T-cell (primary cell): ENCODE data around the gene PRR5L. TPM values are rescaled to one million over a fixed set of nuclear protein-coding genes. Genes with fewer than 3 reads are reported as not detected.
"Not testable (repeated sequence)": the region's sequence is repeated elsewhere in the genome, so short reads cannot be mapped to it uniquely, and the experiment has no call there.

Source experiments
- ATAC-seq, 4 experiments: fragments of 200-7000 bp in 3 of 4; fragments of 150-1000 bp in 1 of 4; cut with Tn5 transposase; replicated peaks in 1 of 4; 1 replicate in 3 of 4; 2 replicates in 1 of 4; pipeline ENCODE4 v1.10.0; 2021; ENCODE audit warnings: moderate library complexity in 3 of 4, mild to moderate bottlenecking in 2 of 4, moderate number of reproducible peaks in 1 of 4
- CTCF ChIA-PET, 2 donors: fragments of 300-600 bp; sonication (Branson Sonifier 250); formaldehyde crosslinking; loops; one replicate each; lab custom pipeline; 2022; ENCODE audit warnings: antibody characterized with exemption in 2 of 2; lab: Charles Lee
- POLR2A ChIA-PET, 2 donors: fragments of 300-600 bp; sonication (Branson Sonifier 250); formaldehyde crosslinking; loops; one replicate each; lab custom pipeline; 2022; ENCODE audit warnings: antibody characterized with exemption in 2 of 2; lab: Charles Lee
- DNase-seq, 35 experiments: peaks; one replicate each; pipeline versions ENCODE4 v3.0.0 to v3.0.0-alpha.2; 2013 to 2023
- H3K27ac ChIP-seq: one replicate; pipeline ENCODE4 v1.5.1; 2013; ENCODE audit warnings: low read length
- H3K27me3 ChIP-seq, 2 experiments: replicated peaks in 1 of 2; 1 replicate in 1 of 2; 2 replicates in 1 of 2; pipeline versions ENCODE4 v1.6.1 to v1.7.0; 2013; ENCODE audit warnings: low read length in 1 of 2, mixed read lengths in 1 of 2; ENCODE audit not compliant: control insufficient read depth in 2 of 2, insufficient read depth in 2 of 2; ENCODE audit errors: extremely low read depth in 1 of 2
- H3K36me3 ChIP-seq, 2 donors: 1 replicate in 1 of 2; 2 replicates in 1 of 2; pipeline versions ENCODE4 v1.6.1 to v1.7.0; 2013; ENCODE audit warnings: low read length in 1 of 2; ENCODE audit not compliant: control insufficient read depth in 2 of 2, insufficient read depth in 1 of 2; ENCODE audit errors: extremely low read depth in 1 of 2
- H3K4me1 ChIP-seq, 2 experiments: 1 replicate in 1 of 2; 2 replicates in 1 of 2; pipeline versions ENCODE4 v1.6.1 to v1.7.0; 2013; ENCODE audit warnings: low read length in 2 of 2, mixed read lengths in 1 of 2; ENCODE audit not compliant: insufficient read depth in 2 of 2, control insufficient read depth in 1 of 2; ENCODE audit errors: extremely low read depth in 1 of 2
- H3K4me3 ChIP-seq, 2 donors: 1 replicate in 1 of 2; 2 replicates in 1 of 2; pipeline versions ENCODE4 v1.5.1 to v1.7.0; 2013; ENCODE audit warnings: mild to moderate bottlenecking in 2 of 2, low read length in 1 of 2, moderate library complexity in 1 of 2; ENCODE audit not compliant: control insufficient read depth in 1 of 2; ENCODE audit errors: extremely low read depth in 1 of 2
- H3K9me3 ChIP-seq: 2 replicates; pipeline ENCODE4 v1.7.0; 2013
- H3K27ac Mint-ChIP-seq, 2 donors: one replicate each; pipeline ENCODE4 v1.8.0; 2020 to 2021; ENCODE audit warnings: mild to moderate bottlenecking in 2 of 2, mixed read lengths in 2 of 2
- H3K27me3 Mint-ChIP-seq, 2 donors: one replicate each; pipeline ENCODE4 v1.8.0; 2021 to 2022; ENCODE audit warnings: mixed read lengths in 2 of 2
- H3K36me3 Mint-ChIP-seq: one replicate; pipeline ENCODE4 v1.8.0; 2021; ENCODE audit warnings: mixed read lengths
- H3K4me1 Mint-ChIP-seq, 3 donors: one replicate each; pipeline ENCODE4 v1.8.0; 2020 to 2022; ENCODE audit warnings: mixed read lengths in 3 of 3, mild to moderate bottlenecking in 1 of 3
- H3K4me3 Mint-ChIP-seq, 3 donors: one replicate each; pipeline ENCODE4 v1.8.0; 2020 to 2022; ENCODE audit warnings: mild to moderate bottlenecking in 3 of 3, mixed read lengths in 3 of 3, moderate library complexity in 3 of 3
- H3K9me3 Mint-ChIP-seq, 3 donors: one replicate each; pipeline ENCODE4 v1.8.0; 2020 to 2022; ENCODE audit warnings: mixed read lengths in 3 of 3
- WGBS: methylation state at CpG from one replicate; pipeline ENCODE4 v1.1.5; 2013; ENCODE audit warnings: missing lambda C conversion rate; ENCODE audit not compliant: insufficient coverage; 5-methylcytosine and 5-hydroxymethylcytosine counted together
- total RNA-seq, 35 experiments: library from RNA in 6 of 35; stranded (reverse) in 6 of 35; fragments of 120-200 nt in 1 of 35; gene quantifications; one replicate each; pipeline versions ENCODE4 v1.2.1 to v1.2.4 and lab custom pipeline; 2013 to 2026

The PRR5L gene
- total RNA-seq, 5 donors from 2014 or later (not counting 1 experiment from before 2014, with no cell fraction given): 22.3 to 64.0 (median 31.3) TPM

GRCh38 chr11:36314434-36314767 lies 18.3 kb downstream of the PRR5L start:
- H3K27me3 Mint-ChIP-seq: peaks cover 13 to 28% of the 10 kb centered on the region in 2 donors
- CTCF ChIA-PET: no interaction called here
- no peaks in the 10 kb centered on the region for H3K9me3 ChIP-seq
- H3K36me3 ChIP-seq: no peaks in the 10 kb centered on the region
- no peaks in the 10 kb centered on the region for H3K4me1 Mint-ChIP-seq
- no peak for ATAC-seq
- no peak overlapping the region for H3K4me3 Mint-ChIP-seq
- no peaks in the 10 kb centered on the region for H3K9me3 Mint-ChIP-seq
- POLR2A ChIA-PET: no interaction called here
- no peak for DNase-seq
- H3K4me1 ChIP-seq: no peaks in the 10 kb centered on the region
- H3K36me3 Mint-ChIP-seq: no peaks in the 10 kb centered on the region
- no peak overlapping the region for H3K27ac Mint-ChIP-seq
- H3K27me3 ChIP-seq: no peaks in the 10 kb centered on the region
- no peak overlapping the region for H3K4me3 ChIP-seq
- 100% methylated on average over 1 of the region's 6 CpGs for WGBS
- no peak overlapping the region for H3K27ac ChIP-seq

GRCh38 chr11:36316049-36316448 lies 20.0 kb downstream of the PRR5L start:
- Histone ChIP-seq H3K4me3 (no peak overlapping the region), H3K36me3 (no peaks in the 10 kb centered on the region), H3K9me3 (no peaks in the 10 kb centered on the region), H3K27ac (no peak overlapping the region), H3K27me3 (no peaks in the 10 kb centered on the region), H3K4me1 (no peaks in the 10 kb centered on the region)
- peaks cover 13 to 28% of the 10 kb centered on the region in 2 donors for H3K27me3 Mint-ChIP-seq
- H3K4me3 Mint-ChIP-seq: no peak overlapping the region
- H3K36me3 Mint-ChIP-seq: no peaks in the 10 kb centered on the region
- ATAC-seq (no peak), DNase-seq (no peak)
- 58% methylated on average over 2 of the region's 3 CpGs for WGBS
- H3K9me3 Mint-ChIP-seq: no peaks in the 10 kb centered on the region
- ChIA-PET POLR2A (no interaction called here), CTCF (interaction anchor here (0.6 to 1.5 kb wide), 2 partner anchors 24 to 1401 kb away, joined by 3 read pairs; no protein-coding TSS in a partner anchor)
- no peaks in the 10 kb centered on the region for H3K4me1 Mint-ChIP-seq
- H3K27ac Mint-ChIP-seq: no peak overlapping the region

GRCh38 chr11:36317992-36318391 lies 21.9 kb downstream of the PRR5L start:
- peaks cover 0 to 2% (median 0%) of the 10 kb centered on the region in 3 donors for H3K4me1 Mint-ChIP-seq
- no peaks in the 10 kb centered on the region for H3K9me3 Mint-ChIP-seq
- H3K27me3 Mint-ChIP-seq: peaks cover 13 to 21% of the 10 kb centered on the region in 2 donors
- H3K4me3 Mint-ChIP-seq: no peak overlapping the region
- ChIA-PET POLR2A (no interaction called here), CTCF (no interaction called here)
- no peak overlapping the region for H3K27ac Mint-ChIP-seq
- H3K36me3 Mint-ChIP-seq: no peaks in the 10 kb centered on the region
- Histone ChIP-seq H3K4me3 (no peak overlapping the region), H3K27me3 (no peaks in the 10 kb centered on the region), H3K9me3 (no peaks in the 10 kb centered on the region), H3K4me1 (no peaks in the 10 kb centered on the region), H3K27ac (no peak overlapping the region), H3K36me3 (no peaks in the 10 kb centered on the region)
- no CpG with 5 or more reads among the region's 2 CpGs for WGBS
- DNase-seq (no peak), ATAC-seq (no peak)

- H3K4me1 ChIP-seq, H3K36me3 ChIP-seq, H3K27ac Mint-ChIP-seq, H3K9me3 Mint-ChIP-seq, DNase-seq, H3K27ac ChIP-seq, H3K4me1 Mint-ChIP-seq, H3K27me3 ChIP-seq, H3K27me3 Mint-ChIP-seq, CTCF ChIA-PET, ATAC-seq, H3K4me3 Mint-ChIP-seq, H3K36me3 Mint-ChIP-seq, H3K9me3 ChIP-seq, H3K4me3 ChIP-seq: not testable (repeated sequence)
- POLR2A ChIA-PET: interaction anchor here in 1 of 2 donors (0.6 kb wide), 1 partner anchor 149 kb away, joined by 3 read pairs; no protein-coding TSS in a partner anchor
- WGBS: 96% methylated on average over 15 of the region's 15 CpGs
Measured at GRCh38 chr11:36324956-36325355, 28.9 kb downstream of the PRR5L start.

- 80% methylated on average over 2 of the region's 5 CpGs for WGBS
- not testable (repeated sequence) for ATAC-seq, H3K27ac ChIP-seq, DNase-seq, H3K4me1 Mint-ChIP-seq, H3K4me3 ChIP-seq, H3K27ac Mint-ChIP-seq, H3K36me3 Mint-ChIP-seq, H3K27me3 Mint-ChIP-seq, H3K4me3 Mint-ChIP-seq, H3K9me3 Mint-ChIP-seq, H3K36me3 ChIP-seq, H3K27me3 ChIP-seq, H3K4me1 ChIP-seq, H3K9me3 ChIP-seq
- POLR2A ChIA-PET: interaction anchor here in 1 of 2 donors (0.6 kb wide), 1 partner anchor 149 kb away, joined by 3 read pairs; no protein-coding TSS in a partner anchor
- CTCF ChIA-PET: interaction anchor here in 1 of 2 donors (0.7 kb wide), 1 partner anchor 428 kb away, joined by 4 read pairs; no protein-coding TSS in a partner anchor
Measured at GRCh38 chr11:36325403-36325802, 29.3 kb downstream of the PRR5L start.

- Histone ChIP-seq H3K27me3 (no peaks in the 10 kb centered on the region), H3K4me1 (no peaks in the 10 kb centered on the region), H3K4me3 (no peak overlapping the region), H3K27ac (no peak overlapping the region), H3K36me3 (no peaks in the 10 kb centered on the region), H3K9me3 (no peaks in the 10 kb centered on the region)
- no peaks in the 10 kb centered on the region for H3K9me3 Mint-ChIP-seq
- ATAC-seq (no peak), DNase-seq (no peak)
- POLR2A ChIA-PET: no interaction called here
- H3K4me3 Mint-ChIP-seq: no peak overlapping the region
- CTCF ChIA-PET: no interaction called here
- 45% methylated on average over 3 of the region's 3 CpGs for WGBS
- no peaks in the 10 kb centered on the region for H3K27me3 Mint-ChIP-seq
- H3K36me3 Mint-ChIP-seq: no peaks in the 10 kb centered on the region
- peaks cover 0 to 3% (median 0%) of the 10 kb centered on the region in 3 donors for H3K4me1 Mint-ChIP-seq
- no peak overlapping the region for H3K27ac Mint-ChIP-seq
Measured at GRCh38 chr11:36326524-36327419, 30.7 kb downstream of the PRR5L start.
